Body of pancreas (tissue), 4 donors: ENCODE data around the gene SLC37A2. TPM values are rescaled to one million over a fixed set of nuclear protein-coding genes. Genes with fewer than 3 reads are reported as not detected.

ENCODE experiments used
- ATAC-seq: fragments of 150-250 bp; one replicate; pipeline ENCODE4 v1.9.1; 2016
- DNase-seq, 4 donors: peaks; one replicate each; pipeline ENCODE4 v3.0.0-alpha.2; 2019
- H3K27ac ChIP-seq, 4 donors: fragments of 200-600 bp; sonication (generic); 1 replicate in 3 of 4; 2 replicates in 1 of 4; pipeline versions ENCODE4 v1.5.1 to v1.6.1; 2016 to 2019; ENCODE audit warnings: mild to moderate bottlenecking in 1 of 4, mixed read lengths in 1 of 4, moderate library complexity in 1 of 4
- H3K27me3 ChIP-seq, 2 donors: fragments of 200-600 bp; sonication (generic); one replicate each; pipeline ENCODE4 v1.6.0; 2016; ENCODE audit warnings: mild to moderate bottlenecking in 1 of 2
- H3K36me3 ChIP-seq, 2 donors: fragments of 200-600 bp; sonication (generic); replicated peaks in 1 of 2; 2 replicates each; pipeline ENCODE4 v1.5.1; 2016; ENCODE audit warnings: low read depth in 2 of 2; ENCODE audit not compliant: insufficient read depth in 1 of 2
- H3K4me1 ChIP-seq: fragments of 200-600 bp; sonication (generic); one replicate; pipeline ENCODE4 v1.6.0; 2016
- H3K4me3 ChIP-seq, 2 donors: fragments of 200-600 bp; sonication (generic); 1 replicate in 1 of 2; 2 replicates in 1 of 2; pipeline ENCODE4 v1.5.1; 2016 to 2019
- H3K9me3 ChIP-seq, 3 donors: fragments of 200-600 bp; sonication (generic); 1 replicate in 2 of 3; 2 replicates in 1 of 3; pipeline ENCODE4 v1.5.1; 2016
- CTCF ChIP-seq, 7 experiments: fragments of 450-650 bp in 4 of 7; fragments of 200-600 bp in 3 of 7; sonication (generic) in 3 of 7; IDR thresholded peaks; one replicate each; pipeline ENCODE4 v1.5.1; 2016 to 2019; ENCODE audit warnings: antibody characterized with exemption in 7 of 7
- POLR2A ChIP-seq, 3 donors: fragments of 450-650 bp; IDR thresholded peaks; one replicate each; pipeline ENCODE4 v1.6.1; 2016; ENCODE audit warnings: antibody characterized with exemption in 3 of 3, mild to moderate bottlenecking in 2 of 3
- WGBS, 2 donors: methylation state at CpG; one replicate each; pipeline ENCODE4 v1.1.5; 2017; 5-methylcytosine and 5-hydroxymethylcytosine counted together
- intact Hi-C: fragments of 100-400 bp; cut with DNase I; formaldehyde crosslinking; loops from one replicate; pipeline ENCODE4 v1.15.1; 2023
- total RNA-seq, 2 donors: library from RNA; depleted of rRNA; stranded (reverse); fragments of >200 nt; gene quantifications; one replicate each; pipeline ENCODE4 v1.1.0, GENCODE V29; 2016

SLC37A2 gene
- total RNA-seq, 2 donors from 2014 or later: 2.0 to 4.2 TPM

GRCh38 chr11:125063429-125064043 is 431 bp downstream of the SLC37A2 start:
- intact Hi-C loops: no loop called here

GRCh38 chr11:125064070-125064469 is 965 bp downstream of the SLC37A2 start:
- Histone ChIP-seq H3K27ac (peak overlapping the region in 1 of 4 donors; percentile 71), H3K4me3 (no peak overlapping the region), H3K9me3 (no peaks in the 10 kb centered on the region), H3K4me1 (peaks cover 12% of the 10 kb centered on the region), H3K27me3 (no peaks in the 10 kb centered on the region), H3K36me3 (no peaks in the 10 kb centered on the region)
- TF ChIP-seq CTCF (IDR thresholded peaks at IDR 0.05): no peak
- no peak for TF ChIP-seq POLR2A (IDR thresholded peaks at IDR 0.05)
- DNase-seq (no peak), ATAC-seq (no peak)
- intact Hi-C loops: no loop called here
- 68 to 71% methylated on average over 7 of the region's 7 CpGs for WGBS, 2 donors

More at GRCh38 chr11:125063429-125064043, 431 bp downstream of the SLC37A2 start:
- Histone ChIP-seq H3K27ac (peak overlapping the region in 2 of 4 donors; percentile 45 to 71), H3K27me3 (no peaks in the 10 kb centered on the region), H3K9me3 (no peaks in the 10 kb centered on the region), H3K4me1 (peaks cover 10% of the 10 kb centered on the region), H3K4me3 (peak overlapping the region; percentile 3 to 56), H3K36me3 (no peaks in the 10 kb centered on the region)
- no peak for TF ChIP-seq CTCF (IDR thresholded peaks at IDR 0.05)
- TF ChIP-seq POLR2A (IDR thresholded peaks at IDR 0.05): no peak
- 4 to 10% methylated on average over 10 to 28 of the region's 38 CpGs for WGBS, 2 donors
- ATAC-seq (peak; percentile 3), DNase-seq (no peak)

GRCh38 chr11:125068368-125068767 is 5.3 kb downstream of the SLC37A2 start:
- no peak for TF ChIP-seq POLR2A (IDR thresholded peaks at IDR 0.05)
- no peak for TF ChIP-seq CTCF (IDR thresholded peaks at IDR 0.05)
- intact Hi-C loops: no loop called here

GRCh38 chr11:125069008-125069407 is 5.9 kb downstream of the SLC37A2 start:
- no peak overlapping the region for H3K4me3 ChIP-seq
- H3K27me3 ChIP-seq: no peaks in the 10 kb centered on the region
- DNase-seq: no peak
- 18 to 22% methylated on average over 4 of the region's 4 CpGs for WGBS, 2 donors
- H3K9me3 ChIP-seq: no peaks in the 10 kb centered on the region
- intact Hi-C loops: no loop called here
- H3K27ac ChIP-seq: no peak overlapping the region
- peaks cover 13% of the 10 kb centered on the region for H3K4me1 ChIP-seq
- no peaks in the 10 kb centered on the region for H3K36me3 ChIP-seq
- TF ChIP-seq CTCF (IDR thresholded peaks at IDR 0.05) (no peak), POLR2A (IDR thresholded peaks at IDR 0.05) (no peak)
- ATAC-seq: no peak

More at GRCh38 chr11:125068368-125068767, 5.3 kb downstream of the SLC37A2 start:
- no peak for ATAC-seq
- H3K27me3 ChIP-seq: no peaks in the 10 kb centered on the region
- H3K9me3 ChIP-seq: no peaks in the 10 kb centered on the region
- H3K36me3 ChIP-seq: no peaks in the 10 kb centered on the region
- no peak overlapping the region for H3K4me3 ChIP-seq
- H3K4me1 ChIP-seq: peaks cover 20% of the 10 kb centered on the region
- WGBS, 2 donors: 86 to 93% methylated on average over 4 of the region's 4 CpGs
- no peak overlapping the region for H3K27ac ChIP-seq
- DNase-seq: no peak

- TF ChIP-seq POLR2A (IDR thresholded peaks at IDR 0.05) (no peak), CTCF (IDR thresholded peaks at IDR 0.05) (no peak)
- H3K27me3 ChIP-seq: no peaks in the 10 kb centered on the region
- H3K4me1 ChIP-seq: peaks cover 13% of the 10 kb centered on the region
- WGBS, 2 donors: 77 to 92% methylated on average over 2 to 5 of the region's 5 CpGs
- peak overlapping the region in 1 of 4 donors; percentile 66 for H3K27ac ChIP-seq
- intact Hi-C loops: no loop called here
- ATAC-seq (no peak), DNase-seq (no peak)
- no peaks in the 10 kb centered on the region for H3K36me3 ChIP-seq
- no peaks in the 10 kb centered on the region for H3K9me3 ChIP-seq
- H3K4me3 ChIP-seq: no peak overlapping the region
These were observed 6.7 kb downstream of the SLC37A2 start for GRCh38 chr11:125069796-125070195.
